GM23338 (cell line): ENCODE data around the gene EGLN2. TPM values are rescaled to one million over a fixed set of nuclear protein-coding genes. Genes with fewer than 3 reads are reported as not detected.

ENCODE experiments used
- ATAC-seq: fragments of 200-7000 bp; cut with Tn5 transposase; 3 replicates; pipeline ENCODE4 v1.9.1; 2020
- DNase-seq: peaks from one replicate; pipeline ENCODE4 v3.0.0-alpha.2; 2015; ENCODE audit warnings: low spot score
- H2AFZ ChIP-seq: fragments of 200-600 bp; sonication (generic); 2 replicates; pipeline ENCODE4 v1.8.0; 2016; ENCODE audit warnings: antibody characterized with exemption, mild to moderate bottlenecking, moderate library complexity
- H3F3A ChIP-seq: fragments of 200-600 bp; sonication (generic); replicated peaks from 2 replicates; pipeline ENCODE4 v1.8.0; 2017; ENCODE audit warnings: antibody characterized with exemption, mixed run types, low read depth
- H3K27ac ChIP-seq: fragments of 200-600 bp; sonication (generic); 2 replicates; pipeline ENCODE4 v1.6.1; 2016; ENCODE audit warnings: low read depth
- H3K27me3 ChIP-seq: fragments of 200-600 bp; sonication (generic); 2 replicates; pipeline ENCODE4 v1.8.0; 2016; ENCODE audit warnings: mild to moderate bottlenecking, mixed run types, moderate library complexity; ENCODE audit not compliant: insufficient read depth
- H3K36me3 ChIP-seq: fragments of 200-600 bp; sonication (generic); 2 replicates; pipeline ENCODE4 v1.8.0; 2016; ENCODE audit warnings: mild to moderate bottlenecking; ENCODE audit not compliant: insufficient read depth
- H3K4me1 ChIP-seq: fragments of 200-600 bp; sonication (generic); 2 replicates; pipeline ENCODE4 v1.8.0; 2016; ENCODE audit warnings: mild to moderate bottlenecking, moderate library complexity; ENCODE audit not compliant: insufficient read depth
- H3K4me2 ChIP-seq: fragments of 200-600 bp; sonication (generic); 2 replicates; pipeline ENCODE4 v1.7.1; 2017; ENCODE audit warnings: mixed run types
- H3K4me3 ChIP-seq: fragments of 200-600 bp; sonication (generic); 2 replicates; pipeline ENCODE4 v1.6.1; 2016; ENCODE audit warnings: mixed run types
- H3K79me2 ChIP-seq: fragments of 200-600 bp; sonication (generic); replicated peaks from 2 replicates; pipeline ENCODE4 v1.8.0; 2017; ENCODE audit warnings: mild to moderate bottlenecking; ENCODE audit not compliant: insufficient read depth
- H3K9me2 ChIP-seq: fragments of 200-600 bp; sonication (generic); 2 replicates; pipeline ENCODE4 v1.8.0; 2017; ENCODE audit not compliant: insufficient read depth
- H4K20me1 ChIP-seq: fragments of 200-600 bp; sonication (generic); replicated peaks from 2 replicates; pipeline ENCODE4 v1.8.0; 2017; ENCODE audit warnings: mild to moderate bottlenecking; ENCODE audit not compliant: insufficient read depth
- H3K27ac Mint-ChIP-seq: 2 replicates; pipeline ENCODE4 v1.8.0; 2020; ENCODE audit warnings: inconsistent platforms, mild to moderate bottlenecking, moderate library complexity, mixed read lengths
- H3K27me3 Mint-ChIP-seq: 3 replicates; pipeline ENCODE4 v1.8.0; 2022; ENCODE audit warnings: low read depth, mild to moderate bottlenecking, moderate library complexity, mixed read lengths, inconsistent platforms; ENCODE audit not compliant: insufficient read depth, poor library complexity
- H3K36me3 Mint-ChIP-seq: 3 replicates; pipeline ENCODE4 v1.8.0; 2021; ENCODE audit warnings: low read depth, mild to moderate bottlenecking, inconsistent platforms, moderate library complexity, mixed read lengths
- H3K4me1 Mint-ChIP-seq: 3 replicates; pipeline ENCODE4 v1.8.0; 2020; ENCODE audit warnings: mild to moderate bottlenecking, inconsistent platforms, mixed read lengths
- H3K4me3 Mint-ChIP-seq: 3 replicates; pipeline ENCODE4 v1.8.0; 2021; ENCODE audit warnings: moderate library complexity, mild to moderate bottlenecking, inconsistent platforms, mixed read lengths
- H3K9me3 Mint-ChIP-seq: 3 replicates; pipeline ENCODE4 v1.8.0; 2020; ENCODE audit warnings: moderate library complexity, mild to moderate bottlenecking, inconsistent platforms, mixed read lengths
- CREB1 ChIP-seq: fragments of 250-450 bp; sonication (Bioruptor Pico); IDR thresholded peaks from 2 replicates; pipeline ENCODE4 v1.5.0; 2020; ENCODE audit warnings: low read depth, mild to moderate bottlenecking, moderate library complexity
- EZH2 ChIP-seq: fragments of 200-600 bp; sonication (generic); IDR thresholded peaks from one replicate; pipeline ENCODE4 v1.8.0; 2017; ENCODE audit warnings: antibody characterized with exemption, mild to moderate bottlenecking, low read depth; ENCODE audit not compliant: unreplicated experiment
- EZH2phosphoT487 ChIP-seq: fragments of 200-600 bp; sonication (generic); IDR thresholded peaks from one replicate; pipeline ENCODE4 v1.8.1; 2018; ENCODE audit warnings: antibody characterized with exemption; ENCODE audit not compliant: unreplicated experiment
- JUNB ChIP-seq: IDR thresholded peaks from one replicate; pipeline ENCODE4 v1.6.1; 2016; ENCODE audit warnings: antibody characterized with exemption; ENCODE audit not compliant: unreplicated experiment
- NANOG ChIP-seq: IDR thresholded peaks from 2 replicates; pipeline ENCODE4 v1.6.1; 2016; ENCODE audit warnings: antibody characterized with exemption, borderline replicate concordance
- POLR2AphosphoS5 ChIP-seq: IDR thresholded peaks from 2 replicates; pipeline ENCODE4 v1.6.1; 2016; ENCODE audit warnings: antibody characterized with exemption, low read depth
- STAT1 ChIP-seq: IDR thresholded peaks from one replicate; pipeline ENCODE4 v1.6.1; 2016; ENCODE audit warnings: antibody characterized with exemption; ENCODE audit not compliant: unreplicated experiment
- ZNF114 ChIP-seq: fragments of 250-450 bp; sonication (Bioruptor Pico); IDR thresholded peaks from 2 replicates; pipeline ENCODE4 v1.5.0; 2020; ENCODE audit warnings: mild to moderate bottlenecking, moderate library complexity
- ZNF331 ChIP-seq: fragments of 250-450 bp; sonication (Bioruptor Pico); IDR thresholded peaks from 2 replicates; pipeline ENCODE4 v1.5.0; 2020; ENCODE audit warnings: low read depth, mild to moderate bottlenecking, moderate library complexity
- polyA plus RNA-seq: library from polyadenylated mRNA; unstranded; fragments of >200 nt; fragmentation: Nextera tagmentation; extraction: Ambion mirVana; gene quantifications from 2 replicates; pipeline ENCODE4 v1.2.1, GENCODE V29; 2016
- total RNA-seq: library from RNA; depleted of rRNA; stranded (reverse); fragments of >200 nt; shearing (Covaris generic); gene quantifications from 2 replicates; pipeline ENCODE4 v1.2.3, GENCODE V29; 2014
- TF ChIP-seq, protein P1 (sequence below): IDR thresholded peaks from 2 replicates; pipeline ENCODE4 v1.6.1; 2016; ENCODE audit warnings: antibody characterized with exemption
- TF ChIP-seq, protein P2 (sequence below): fragments of 250-450 bp; sonication (Bioruptor Pico); IDR thresholded peaks from 2 replicates; pipeline ENCODE4 v1.5.0; 2020; ENCODE audit warnings: mild to moderate bottlenecking, moderate library complexity
- TF ChIP-seq, protein P3 (sequence below), 2 experiments: fragments of 200-600 bp in 1 of 2; sonication (generic) in 1 of 2; conservative IDR thresholded peaks; 2 replicates each; pipeline versions ENCODE4 v1.5.1 to v1.6.1; 2016 to 2017; ENCODE audit warnings: antibody characterized with exemption in 2 of 2, low read depth in 2 of 2, mild to moderate bottlenecking in 2 of 2, moderate library complexity in 1 of 2
- TF ChIP-seq, protein P4 (sequence below): IDR thresholded peaks from one replicate; pipeline ENCODE4 v1.6.1; 2018; ENCODE audit warnings: antibody characterized with exemption; ENCODE audit not compliant: unreplicated experiment

EGLN2 gene
- total and polyA plus RNA-seq, 2 experiments from 2014 or later = 59.9 to 118 TPM

DNA sequence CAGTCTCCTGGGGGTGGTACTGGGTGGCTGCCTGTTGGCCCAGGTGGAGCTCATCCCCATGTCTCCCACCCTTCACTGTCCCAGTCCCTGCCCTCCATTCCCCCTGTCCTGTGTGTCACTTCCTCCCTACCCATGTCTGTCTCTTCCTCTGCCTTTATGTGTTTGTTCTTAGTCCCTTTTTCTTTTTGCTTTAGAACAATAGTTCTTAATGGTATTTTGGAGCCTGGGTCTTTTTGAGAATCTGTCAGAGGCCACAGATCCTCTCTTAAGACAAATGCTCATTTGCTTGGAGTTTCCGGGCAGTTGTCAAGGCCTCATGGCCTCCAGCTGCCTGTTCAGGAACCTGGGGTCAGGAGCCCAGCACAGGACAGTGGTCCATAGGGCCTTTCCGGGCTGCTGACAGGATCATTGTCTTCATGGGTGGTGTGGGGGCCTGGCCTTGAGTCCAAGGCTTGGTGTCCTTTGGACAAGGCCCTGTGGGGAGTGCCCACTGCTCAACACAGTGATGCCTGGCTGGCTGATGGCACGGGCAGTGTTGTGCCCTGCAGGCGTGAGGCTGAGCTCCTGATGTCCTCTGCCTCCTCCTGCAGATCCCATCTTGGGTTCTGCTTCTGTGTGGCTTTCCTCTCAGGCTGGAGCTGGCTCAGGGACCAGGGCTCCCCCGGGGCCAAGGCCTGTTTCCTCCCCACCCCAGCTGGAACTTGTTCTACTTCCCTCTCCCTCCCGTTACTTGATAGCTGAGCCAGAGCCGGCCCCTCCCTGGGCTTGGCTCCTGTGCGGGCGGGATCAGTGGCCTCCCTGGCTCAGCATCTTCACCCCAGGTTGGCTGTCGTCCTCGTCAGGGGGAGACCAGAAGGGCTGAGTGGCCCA, 3.5 kb downstream of the EGLN2 start:
- H4K20me1 ChIP-seq = peaks cover 55% of the 10 kb centered on the region
- 0 out of 2 replicates have a peak overlapping the region, but pooled peaks have one; percentile 64 for H3K27ac ChIP-seq
- peak overlapping the region; percentile 35 for H3K4me3 ChIP-seq
- no peak overlapping the region for H2AFZ ChIP-seq
- peak overlapping the region; percentile 71; the same call in 1 of the 2 replicates for H3K4me2 ChIP-seq
- H3K4me1 Mint-ChIP-seq = peaks cover 66% of the 10 kb centered on the region
- H3K36me3 Mint-ChIP-seq = peaks cover 53% of the 10 kb centered on the region
- H3K4me3 Mint-ChIP-seq = peak overlapping the region; percentile 56
- no peaks in the 10 kb centered on the region for H3K9me2 ChIP-seq
- TF ChIP-seq STAT1 (no peak), EZH2phosphoT487 (no peak), ZNF331 (no peak), EZH2 (no peak), NANOG (no peak), ZNF114 (CRISPR knock-in tag) (no peak), CREB1 (no peak), POLR2AphosphoS5 (no peak), JUNB (no peak)
- TF ChIP-seq, protein P1, sequence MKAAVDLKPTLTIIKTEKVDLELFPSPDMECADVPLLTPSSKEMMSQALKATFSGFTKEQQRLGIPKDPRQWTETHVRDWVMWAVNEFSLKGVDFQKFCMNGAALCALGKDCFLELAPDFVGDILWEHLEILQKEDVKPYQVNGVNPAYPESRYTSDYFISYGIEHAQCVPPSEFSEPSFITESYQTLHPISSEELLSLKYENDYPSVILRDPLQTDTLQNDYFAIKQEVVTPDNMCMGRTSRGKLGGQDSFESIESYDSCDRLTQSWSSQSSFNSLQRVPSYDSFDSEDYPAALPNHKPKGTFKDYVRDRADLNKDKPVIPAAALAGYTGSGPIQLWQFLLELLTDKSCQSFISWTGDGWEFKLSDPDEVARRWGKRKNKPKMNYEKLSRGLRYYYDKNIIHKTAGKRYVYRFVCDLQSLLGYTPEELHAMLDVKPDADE = no peak
- TF ChIP-seq, protein P2, sequence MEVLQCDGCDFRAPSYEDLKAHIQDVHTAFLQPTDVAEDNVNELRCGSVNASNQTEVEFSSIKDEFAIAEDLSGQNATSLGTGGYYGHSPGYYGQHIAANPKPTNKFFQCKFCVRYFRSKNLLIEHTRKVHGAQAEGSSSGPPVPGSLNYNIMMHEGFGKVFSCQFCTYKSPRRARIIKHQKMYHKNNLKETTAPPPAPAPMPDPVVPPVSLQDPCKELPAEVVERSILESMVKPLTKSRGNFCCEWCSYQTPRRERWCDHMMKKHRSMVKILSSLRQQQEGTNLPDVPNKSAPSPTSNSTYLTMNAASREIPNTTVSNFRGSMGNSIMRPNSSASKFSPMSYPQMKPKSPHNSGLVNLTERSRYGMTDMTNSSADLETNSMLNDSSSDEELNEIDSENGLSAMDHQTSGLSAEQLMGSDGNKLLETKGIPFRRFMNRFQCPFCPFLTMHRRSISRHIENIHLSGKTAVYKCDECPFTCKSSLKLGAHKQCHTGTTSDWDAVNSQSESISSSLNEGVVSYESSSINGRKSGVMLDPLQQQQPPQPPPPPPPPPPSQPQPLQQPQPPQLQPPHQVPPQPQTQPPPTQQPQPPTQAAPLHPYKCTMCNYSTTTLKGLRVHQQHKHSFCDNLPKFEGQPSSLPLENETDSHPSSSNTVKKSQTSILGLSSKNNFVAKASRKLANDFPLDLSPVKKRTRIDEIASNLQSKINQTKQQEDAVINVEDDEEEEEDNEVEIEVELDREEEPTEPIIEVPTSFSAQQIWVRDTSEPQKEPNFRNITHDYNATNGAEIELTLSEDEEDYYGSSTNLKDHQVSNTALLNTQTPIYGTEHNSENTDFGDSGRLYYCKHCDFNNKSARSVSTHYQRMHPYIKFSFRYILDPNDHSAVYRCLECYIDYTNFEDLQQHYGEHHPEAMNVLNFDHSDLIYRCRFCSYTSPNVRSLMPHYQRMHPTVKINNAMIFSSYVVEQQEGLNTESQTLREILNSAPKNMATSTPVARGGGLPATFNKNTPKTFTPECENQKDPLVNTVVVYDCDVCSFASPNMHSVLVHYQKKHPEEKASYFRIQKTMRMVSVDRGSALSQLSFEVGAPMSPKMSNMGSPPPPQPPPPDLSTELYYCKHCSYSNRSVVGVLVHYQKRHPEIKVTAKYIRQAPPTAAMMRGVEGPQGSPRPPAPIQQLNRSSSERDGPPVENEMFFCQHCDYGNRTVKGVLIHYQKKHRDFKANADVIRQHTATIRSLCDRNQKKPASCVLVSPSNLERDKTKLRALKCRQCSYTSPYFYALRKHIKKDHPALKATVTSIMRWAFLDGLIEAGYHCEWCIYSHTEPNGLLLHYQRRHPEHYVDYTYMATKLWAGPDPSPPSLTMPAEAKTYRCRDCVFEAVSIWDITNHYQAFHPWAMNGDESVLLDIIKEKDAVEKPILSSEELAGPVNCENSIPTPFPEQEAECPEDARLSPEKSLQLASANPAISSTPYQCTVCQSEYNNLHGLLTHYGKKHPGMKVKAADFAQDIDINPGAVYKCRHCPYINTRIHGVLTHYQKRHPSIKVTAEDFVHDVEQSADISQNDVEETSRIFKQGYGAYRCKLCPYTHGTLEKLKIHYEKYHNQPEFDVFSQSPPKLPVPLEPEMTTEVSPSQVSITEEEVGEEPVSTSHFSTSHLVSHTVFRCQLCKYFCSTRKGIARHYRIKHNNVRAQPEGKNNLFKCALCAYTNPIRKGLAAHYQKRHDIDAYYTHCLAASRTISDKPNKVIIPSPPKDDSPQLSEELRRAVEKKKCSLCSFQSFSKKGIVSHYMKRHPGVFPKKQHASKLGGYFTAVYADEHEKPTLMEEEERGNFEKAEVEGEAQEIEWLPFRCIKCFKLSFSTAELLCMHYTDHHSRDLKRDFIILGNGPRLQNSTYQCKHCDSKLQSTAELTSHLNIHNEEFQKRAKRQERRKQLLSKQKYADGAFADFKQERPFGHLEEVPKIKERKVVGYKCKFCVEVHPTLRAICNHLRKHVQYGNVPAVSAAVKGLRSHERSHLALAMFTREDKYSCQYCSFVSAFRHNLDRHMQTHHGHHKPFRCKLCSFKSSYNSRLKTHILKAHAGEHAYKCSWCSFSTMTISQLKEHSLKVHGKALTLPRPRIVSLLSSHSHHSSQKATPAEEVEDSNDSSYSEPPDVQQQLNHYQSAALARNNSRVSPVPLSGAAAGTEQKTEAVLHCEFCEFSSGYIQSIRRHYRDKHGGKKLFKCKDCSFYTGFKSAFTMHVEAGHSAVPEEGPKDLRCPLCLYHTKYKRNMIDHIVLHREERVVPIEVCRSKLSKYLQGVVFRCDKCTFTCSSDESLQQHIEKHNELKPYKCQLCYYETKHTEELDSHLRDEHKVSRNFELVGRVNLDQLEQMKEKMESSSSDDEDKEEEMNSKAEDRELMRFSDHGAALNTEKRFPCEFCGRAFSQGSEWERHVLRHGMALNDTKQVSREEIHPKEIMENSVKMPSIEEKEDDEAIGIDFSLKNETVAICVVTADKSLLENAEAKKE (CRISPR knock-in tag) = no peak
- TF ChIP-seq, protein P3, sequence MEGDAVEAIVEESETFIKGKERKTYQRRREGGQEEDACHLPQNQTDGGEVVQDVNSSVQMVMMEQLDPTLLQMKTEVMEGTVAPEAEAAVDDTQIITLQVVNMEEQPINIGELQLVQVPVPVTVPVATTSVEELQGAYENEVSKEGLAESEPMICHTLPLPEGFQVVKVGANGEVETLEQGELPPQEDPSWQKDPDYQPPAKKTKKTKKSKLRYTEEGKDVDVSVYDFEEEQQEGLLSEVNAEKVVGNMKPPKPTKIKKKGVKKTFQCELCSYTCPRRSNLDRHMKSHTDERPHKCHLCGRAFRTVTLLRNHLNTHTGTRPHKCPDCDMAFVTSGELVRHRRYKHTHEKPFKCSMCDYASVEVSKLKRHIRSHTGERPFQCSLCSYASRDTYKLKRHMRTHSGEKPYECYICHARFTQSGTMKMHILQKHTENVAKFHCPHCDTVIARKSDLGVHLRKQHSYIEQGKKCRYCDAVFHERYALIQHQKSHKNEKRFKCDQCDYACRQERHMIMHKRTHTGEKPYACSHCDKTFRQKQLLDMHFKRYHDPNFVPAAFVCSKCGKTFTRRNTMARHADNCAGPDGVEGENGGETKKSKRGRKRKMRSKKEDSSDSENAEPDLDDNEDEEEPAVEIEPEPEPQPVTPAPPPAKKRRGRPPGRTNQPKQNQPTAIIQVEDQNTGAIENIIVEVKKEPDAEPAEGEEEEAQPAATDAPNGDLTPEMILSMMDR (conservative IDR thresholded peaks at IDR 0.05; ENCODE audit: low read depth in 2 of 2) = no peak
- TF ChIP-seq, protein P4, sequence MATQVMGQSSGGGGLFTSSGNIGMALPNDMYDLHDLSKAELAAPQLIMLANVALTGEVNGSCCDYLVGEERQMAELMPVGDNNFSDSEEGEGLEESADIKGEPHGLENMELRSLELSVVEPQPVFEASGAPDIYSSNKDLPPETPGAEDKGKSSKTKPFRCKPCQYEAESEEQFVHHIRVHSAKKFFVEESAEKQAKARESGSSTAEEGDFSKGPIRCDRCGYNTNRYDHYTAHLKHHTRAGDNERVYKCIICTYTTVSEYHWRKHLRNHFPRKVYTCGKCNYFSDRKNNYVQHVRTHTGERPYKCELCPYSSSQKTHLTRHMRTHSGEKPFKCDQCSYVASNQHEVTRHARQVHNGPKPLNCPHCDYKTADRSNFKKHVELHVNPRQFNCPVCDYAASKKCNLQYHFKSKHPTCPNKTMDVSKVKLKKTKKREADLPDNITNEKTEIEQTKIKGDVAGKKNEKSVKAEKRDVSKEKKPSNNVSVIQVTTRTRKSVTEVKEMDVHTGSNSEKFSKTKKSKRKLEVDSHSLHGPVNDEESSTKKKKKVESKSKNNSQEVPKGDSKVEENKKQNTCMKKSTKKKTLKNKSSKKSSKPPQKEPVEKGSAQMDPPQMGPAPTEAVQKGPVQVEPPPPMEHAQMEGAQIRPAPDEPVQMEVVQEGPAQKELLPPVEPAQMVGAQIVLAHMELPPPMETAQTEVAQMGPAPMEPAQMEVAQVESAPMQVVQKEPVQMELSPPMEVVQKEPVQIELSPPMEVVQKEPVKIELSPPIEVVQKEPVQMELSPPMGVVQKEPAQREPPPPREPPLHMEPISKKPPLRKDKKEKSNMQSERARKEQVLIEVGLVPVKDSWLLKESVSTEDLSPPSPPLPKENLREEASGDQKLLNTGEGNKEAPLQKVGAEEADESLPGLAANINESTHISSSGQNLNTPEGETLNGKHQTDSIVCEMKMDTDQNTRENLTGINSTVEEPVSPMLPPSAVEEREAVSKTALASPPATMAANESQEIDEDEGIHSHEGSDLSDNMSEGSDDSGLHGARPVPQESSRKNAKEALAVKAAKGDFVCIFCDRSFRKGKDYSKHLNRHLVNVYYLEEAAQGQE = no peak
- H3K36me3 ChIP-seq = peaks cover 8% of the 10 kb centered on the region; the same call in 1 of the 2 replicates
- peaks cover 53% of the 10 kb centered on the region for H3K27me3 Mint-ChIP-seq
- peak overlapping the region; percentile 88; the same call in 1 of the 2 replicates for H3K27ac Mint-ChIP-seq
- ATAC-seq (no peak), DNase-seq (no peak)
- H3K9me3 Mint-ChIP-seq = no peaks in the 10 kb centered on the region
- peaks cover 61% of the 10 kb centered on the region for H3K4me1 ChIP-seq
- H3K79me2 ChIP-seq = peaks cover 74% of the 10 kb centered on the region
- no peaks in the 10 kb centered on the region for H3K27me3 ChIP-seq
- peaks cover 35% of the 10 kb centered on the region for H3F3A ChIP-seq
